GM12878 (cell line): Measurements from ENCODE around the gene ADAM11. TPM values are rescaled to one million over a fixed set of nuclear protein-coding genes. Genes with fewer than 3 reads are reported as not detected.

Source experiments
- ATAC-seq: fragments of 200-7000 bp; cut with Tn5 transposase; 3 replicates; pipeline ENCODE4 v1.9.1; 2020; ENCODE audit warnings: mild to moderate bottlenecking, moderate library complexity
- BruUV-seq: library from RNA; stranded (reverse); fragments of 400-500 nt; replicated peaks from 2 replicates; lab custom pipeline; 2021; lab: Mats Ljungman, UMichigan
- CTCF ChIA-PET: fragments of 300-600 bp; sonication (Branson Sonifier 250); formaldehyde crosslinking; extraction: SDS; loops from one replicate; lab custom pipeline; 2021; ENCODE audit warnings: inconsistent platforms; lab: Yijun Ruan, JAX
- POLR2A ChIA-PET: fragments of 350-600 bp; formaldehyde crosslinking; extraction: SDS; loops from one replicate; lab custom pipeline; 2021; ENCODE audit warnings: inconsistent platforms; lab: Charles Lee
- RAD21 ChIA-PET: fragments of 300-600 bp; sonication (Branson Sonifier 250); formaldehyde crosslinking; loops from one replicate; lab custom pipeline; 2023; ENCODE audit warnings: antibody characterized with exemption; ENCODE audit not compliant: unreplicated experiment; lab: Charles Lee
- SMC1A ChIA-PET: fragments of 300-600 bp; sonication (Branson Sonifier 250); formaldehyde crosslinking; loops from one replicate; lab custom pipeline; 2023; ENCODE audit not compliant: unreplicated experiment, uncharacterized antibody; lab: Charles Lee
- DNase-seq: peaks from one replicate; pipeline ENCODE4 v3.0.0-alpha.2; 2011; ENCODE audit warnings: low read depth, low spot score
- FAIRE-seq: peaks from 3 replicates; lab custom pipeline; 2011; peaks lifted over from hg19 to GRCh38; lab: Jason Lieb, UNC
- H2AFZ ChIP-seq: 2 replicates; pipeline ENCODE4 v1.6.0; 2011; ENCODE audit warnings: low read depth, low read length, control low read depth; ENCODE audit not compliant: control insufficient read depth
- H3K27ac ChIP-seq: 2 replicates; pipeline ENCODE4 v1.5.1; 2011; ENCODE audit warnings: control low read depth; ENCODE audit not compliant: control insufficient read depth, insufficient read depth
- H3K27me3 ChIP-seq, 2 experiments: replicated peaks in 1 of 2; 2 replicates each; pipeline versions ENCODE4 v1.6.0 to v1.6.1; 2011; ENCODE audit warnings: low read length in 1 of 2; ENCODE audit not compliant: control insufficient read depth in 2 of 2, insufficient read depth in 2 of 2
- H3K36me3 ChIP-seq, 2 experiments: 2 replicates each; pipeline ENCODE4 v1.5.1; 2011; ENCODE audit warnings: low read length in 1 of 2; ENCODE audit not compliant: control insufficient read depth in 2 of 2, insufficient read depth in 2 of 2
- H3K4me1 ChIP-seq: 2 replicates; pipeline ENCODE4 v1.6.1; 2011; ENCODE audit warnings: mild to moderate bottlenecking, low read length, moderate library complexity, mixed read lengths; ENCODE audit not compliant: control insufficient read depth, insufficient read depth
- H3K4me2 ChIP-seq: 2 replicates; pipeline ENCODE4 v1.6.0; 2011; ENCODE audit warnings: control low read depth; ENCODE audit not compliant: control insufficient read depth, insufficient read depth
- H3K4me3 ChIP-seq: fragments of 200-600 bp; sonication (generic); 2 replicates; pipeline ENCODE4 v1.5.1; 2016
- H3K79me2 ChIP-seq: 2 replicates; pipeline ENCODE4 v1.6.0; 2011; ENCODE audit warnings: low read length; ENCODE audit not compliant: control insufficient read depth, insufficient read depth
- H3K9ac ChIP-seq: 2 replicates; pipeline ENCODE4 v1.8.0; 2011; ENCODE audit warnings: low read length, control low read depth, mixed read lengths; ENCODE audit not compliant: control insufficient read depth, insufficient read depth
- H3K9me3 ChIP-seq: replicated peaks from 3 replicates; pipeline ENCODE4 v1.5.1; 2011; ENCODE audit warnings: mild to moderate bottlenecking, low read length; ENCODE audit not compliant: control insufficient read depth, insufficient read depth
- H4K20me1 ChIP-seq: 2 replicates; pipeline ENCODE4 v1.6.0; 2011; ENCODE audit not compliant: control insufficient read depth, insufficient read depth
- CREM ChIP-seq: IDR thresholded peaks from 2 replicates; pipeline ENCODE4 v1.6.1; 2014; ENCODE audit warnings: antibody characterized with exemption, low read depth
- CUX1 ChIP-seq: IDR thresholded peaks from 2 replicates; pipeline ENCODE4 v1.6.1; 2012; ENCODE audit warnings: improper control_type of control experiment, low read depth, low read length; ENCODE audit not compliant: insufficient replicate concordance
- EGR1 ChIP-seq, 2 experiments: IDR thresholded peaks; 1 replicate in 1 of 2; 2 replicates in 1 of 2; pipeline ENCODE4 v1.6.1; 2011 to 2012; ENCODE audit warnings: low read depth in 2 of 2, low read length in 2 of 2, borderline replicate concordance in 1 of 2, mild to moderate bottlenecking in 1 of 2, moderate library complexity in 1 of 2
- HDAC6 ChIP-seq: fragments of 200-600 bp; sonication (generic); IDR thresholded peaks from one replicate; pipeline ENCODE4 v1.8.0; 2017; ENCODE audit warnings: antibody characterized with exemption; ENCODE audit not compliant: unreplicated experiment
- IRF4 ChIP-seq: IDR thresholded peaks from 2 replicates; pipeline ENCODE4 v1.6.1; 2011; ENCODE audit warnings: low read depth, low read length
- IRF5 ChIP-seq: fragments of 450-650 bp; IDR thresholded peaks from 2 replicates; pipeline ENCODE4 v1.6.1; 2017; ENCODE audit warnings: borderline replicate concordance
- MEF2A ChIP-seq: IDR thresholded peaks from 2 replicates; pipeline ENCODE4 v1.6.1; 2011; ENCODE audit warnings: low read depth, mild to moderate bottlenecking, low read length, moderate library complexity; ENCODE audit not compliant: insufficient read depth
- RELB ChIP-seq: fragments of 450-650 bp; IDR thresholded peaks from 2 replicates; pipeline ENCODE4 v1.6.1; 2017; ENCODE audit warnings: low read depth, mild to moderate bottlenecking, moderate library complexity
- SIN3A ChIP-seq: IDR thresholded peaks from 2 replicates; pipeline ENCODE4 v1.6.1; 2012; ENCODE audit warnings: low read depth, low read length, improper control_type of control experiment
- SUPT20H ChIP-seq: IDR thresholded peaks from 2 replicates; pipeline ENCODE4 v1.6.1; 2011; ENCODE audit warnings: low read depth, mild to moderate bottlenecking, low read length, moderate library complexity, borderline replicate concordance; ENCODE audit not compliant: control insufficient read depth
- ZNF592 ChIP-seq: fragments of 450-650 bp; IDR thresholded peaks from 2 replicates; pipeline ENCODE4 v1.6.1; 2017; ENCODE audit warnings: mild to moderate bottlenecking, moderate library complexity
- ZSCAN29 ChIP-seq: fragments of 450-650 bp; IDR thresholded peaks from 2 replicates; pipeline ENCODE4 v1.6.1; 2017; ENCODE audit warnings: mild to moderate bottlenecking, moderate library complexity
- WGBS: methylation state at CpG from one replicate; pipeline ENCODE4 v1.1.6; 2016; ENCODE audit warnings: low lambda C conversion rate; ENCODE audit not compliant: insufficient replicate concordance, insufficient coverage; ENCODE audit errors: missing lambda C conversion rate; 5-methylcytosine and 5-hydroxymethylcytosine counted together
- in situ Hi-C: fragments of 300-500 bp; cut with MboI; formaldehyde crosslinking; loops from 9 replicates; pipeline ENCODE4 v1.14.3; 2018; ENCODE audit warnings: mixed read lengths
- intact Hi-C: fragments of 100-400 bp; cut with micrococcal nuclease; formaldehyde crosslinking; loops from one replicate; pipeline ENCODE4 v1.14.2; 2022; ENCODE audit not compliant: unreplicated experiment
- polyA plus RNA-seq, 11 experiments: library from polyadenylated mRNA; depleted of rRNA in 4 of 11; unstranded in 6 of 11; stranded (reverse) in 5 of 11; fragments of >200 nt; fragmentation: Nextera tagmentation in 4 of 11; fragmentation: Illumina TruSeq in 1 of 11; extraction: Ambion mirVana in 4 of 11; extraction: Trizol in 1 of 11; gene quantifications; 1 replicate in 1 of 11; 2 replicates in 10 of 11; pipeline versions ENCODE4 v1.2.1 to v1.2.3, GENCODE V29; 2011 to 2016; ENCODE audit warnings: inconsistent platforms in 2 of 11, missing spikeins in 2 of 11, low read depth in 1 of 11
- total RNA-seq, 4 experiments: library from RNA; depleted of rRNA in 3 of 4; stranded (reverse); fragments of >200 nt in 3 of 4; fragmentation: Illumina TruSeq in 1 of 4; extraction: Trizol in 1 of 4; gene quantifications; 2 replicates each; pipeline versions ENCODE4 v1.2.1 to v1.2.3, GENCODE V29; 2013 to 2021

Gene ADAM11
- total and polyA plus RNA-seq, 10 of the 15 experiments (the other 5 are each of a cell fraction or from before 2014, with no cell fraction given), result 0.03 to 0.37 (median 0.06) TPM; not detected in 3

- no peak overlapping the region for H3K4me3 ChIP-seq
- ATAC-seq, result no peak
- SMC1A ChIA-PET, result no interaction called here
- H3K27ac ChIP-seq, result no peak overlapping the region
- no peaks in the 10 kb centered on the region for H3K79me2 ChIP-seq
- RAD21 ChIA-PET, result no interaction called here
- H3K4me1 ChIP-seq, result peaks cover 14% of the 10 kb centered on the region
- intact Hi-C loops (no loop called here), in situ Hi-C loops (no loop called here)
- no peaks in the 10 kb centered on the region for H3K27me3 ChIP-seq
- no TSS peak for BruUV-seq
- no peak overlapping the region for H3K4me2 ChIP-seq
- H4K20me1 ChIP-seq, result no peaks in the 10 kb centered on the region
- no peak for DNase-seq
- no peak overlapping the region for H3K9ac ChIP-seq
- 98% methylated on average over 8 of the region's 8 CpGs for WGBS
- no peaks in the 10 kb centered on the region for H3K9me3 ChIP-seq
- CTCF ChIA-PET, result no interaction called here
- no peak overlapping the region for H2AFZ ChIP-seq
- peaks cover 1 to 8% of the 10 kb centered on the region in 2 experiments for H3K36me3 ChIP-seq
- no peak for FAIRE-seq
- POLR2A ChIA-PET, result no interaction called here
- TF ChIP-seq SIN3A, result no peak
- TF ChIP-seq ZNF592, result no peak
- no peak for TF ChIP-seq IRF5
- TF ChIP-seq HDAC6, result no peak
- no peak for TF ChIP-seq CUX1
- no peak for TF ChIP-seq EGR1 (IDR thresholded peaks at IDR 0.05; ENCODE audit: borderline replicate concordance in 1 of 2, low read depth in 2 of 2, low read length in 2 of 2)
- TF ChIP-seq MEF2A, result no peak
- TF ChIP-seq IRF4, result no peak
- TF ChIP-seq SUPT20H, result no peak
- no peak for TF ChIP-seq CREM
- no peak for TF ChIP-seq RELB
- TF ChIP-seq ZSCAN29, result no peak
Measured at GRCh38 chr17:44741316-44741715, 17.5 kb upstream of the ADAM11 start.
